SU-DHL-6 (cell line): ENCODE measurements around the gene CDKAL1.

Experiments
- H2AFZ ChIP-seq: fragments of 200-600 bp; sonication (generic); 2 replicates; pipeline ENCODE4 v1.6.1; 2014; ENCODE audit warnings: low read depth, mild to moderate bottlenecking, moderate library complexity, mixed read lengths, antibody characterized with exemption, low read length; ENCODE audit not compliant: severe bottlenecking
- H3F3A ChIP-seq: fragments of 200-600 bp; shearing (Covaris generic); 2 replicates; pipeline ENCODE4 v1.6.0; 2016; ENCODE audit warnings: antibody characterized with exemption, mild to moderate bottlenecking; ENCODE audit not compliant: insufficient read depth
- H3K27ac ChIP-seq: fragments of 200-600 bp; sonication (generic); 2 replicates; pipeline ENCODE4 v1.5.1; 2016; ENCODE audit warnings: low read depth, mild to moderate bottlenecking, low read length, moderate library complexity, mixed read lengths
- H3K27me3 ChIP-seq: fragments of 200-600 bp; sonication (generic), shearing (Covaris generic); 2 replicates; pipeline ENCODE4 v1.6.0; 2014; ENCODE audit warnings: mild to moderate bottlenecking, low read length
- H3K36me3 ChIP-seq: fragments of 200-600 bp; sonication (generic); 2 replicates; pipeline ENCODE4 v1.6.1; 2014; ENCODE audit warnings: mild to moderate bottlenecking, low read length, mixed read lengths
- H3K4me2 ChIP-seq: fragments of 300-600, 200-600 bp; shearing (Covaris generic), sonication (generic); 2 replicates; pipeline ENCODE4 v1.6.0; 2014; ENCODE audit warnings: low read length, low read depth, mild to moderate bottlenecking; ENCODE audit not compliant: poor library complexity, severe bottlenecking
- H3K4me3 ChIP-seq: fragments of 200-600 bp; sonication (generic); 2 replicates; pipeline ENCODE4 v1.5.1; 2014; ENCODE audit warnings: antibody characterized with exemption, low read length, mild to moderate bottlenecking, mixed read lengths; ENCODE audit not compliant: insufficient read depth, poor library complexity, severe bottlenecking
- H3K79me2 ChIP-seq: fragments of 200-600 bp; sonication (generic); 2 replicates; pipeline ENCODE4 v1.6.1; 2014; ENCODE audit warnings: mild to moderate bottlenecking, low read length, moderate library complexity; ENCODE audit not compliant: insufficient read depth
- H3K9ac ChIP-seq: fragments of 200-600 bp; sonication (generic); 2 replicates; pipeline ENCODE4 v1.7.0; 2014; ENCODE audit warnings: mild to moderate bottlenecking, low read length
- H3K9me2 ChIP-seq: fragments of 200-600 bp; sonication (generic); replicated peaks from 2 replicates; pipeline ENCODE4 v1.6.1; 2014; ENCODE audit warnings: low read length; ENCODE audit not compliant: insufficient read depth
- H3K9me3 ChIP-seq: fragments of 200-600 bp; sonication (generic); 2 replicates; pipeline ENCODE4 v1.6.1; 2014; ENCODE audit warnings: low read length, mixed read lengths; ENCODE audit not compliant: insufficient read depth
- H4K20me1 ChIP-seq: fragments of 200-600 bp; sonication (generic); 2 replicates; pipeline ENCODE4 v1.6.1; 2014; ENCODE audit warnings: low read depth, mild to moderate bottlenecking, antibody characterized with exemption, low read length, moderate library complexity, mixed read lengths
- CTCF ChIP-seq: fragments of 200-600 bp; sonication (generic); IDR thresholded peaks from one replicate; pipeline ENCODE4 v1.5.1; 2017; ENCODE audit warnings: antibody characterized with exemption, mild to moderate bottlenecking, low read length, moderate library complexity; ENCODE audit not compliant: insufficient read depth, poor library complexity, severe bottlenecking
- EZH2phosphoT487 ChIP-seq: fragments of 200-600 bp; sonication (generic), shearing (Covaris generic); conservative IDR thresholded peaks from 2 replicates; pipeline ENCODE4 v1.6.1; 2018; ENCODE audit warnings: mild to moderate bottlenecking, antibody characterized with exemption, low read length, moderate library complexity, mixed read lengths

Gene CDKAL1

GRCh38 chr6:21262504-21262903, 728.2 kb downstream of the CDKAL1 start:
- Histone ChIP-seq H4K20me1 (no peaks in the 10 kb centered on the region), H3F3A (no peaks in the 10 kb centered on the region)
- no peak for TF ChIP-seq EZH2phosphoT487
- no peak for TF ChIP-seq CTCF

GRCh38 chr6:21263531-21264287, 729.5 kb downstream of the CDKAL1 start:
- Histone ChIP-seq H2AFZ (no peak overlapping the region), H3K9me3 (no peaks in the 10 kb centered on the region), H3K9ac (no peak overlapping the region), H3K36me3 (no peaks in the 10 kb centered on the region), H3F3A (no peaks in the 10 kb centered on the region), H3K27me3 (no peaks in the 10 kb centered on the region), H3K4me3 (no peak overlapping the region), H3K4me2 (no peak overlapping the region), H3K79me2 (no peaks in the 10 kb centered on the region), H3K27ac (no peak overlapping the region), H3K9me2 (no peaks in the 10 kb centered on the region), H4K20me1 (no peaks in the 10 kb centered on the region)
- TF ChIP-seq EZH2phosphoT487, result no peak
- TF ChIP-seq CTCF, result no peak

More at GRCh38 chr6:21262504-21262903, 728.2 kb downstream of the CDKAL1 start:
- Histone ChIP-seq H3K36me3 (no peaks in the 10 kb centered on the region), H3K9me3 (no peaks in the 10 kb centered on the region), H3K9me2 (no peaks in the 10 kb centered on the region), H2AFZ (no peak overlapping the region), H3K4me3 (no peak overlapping the region), H3K4me2 (no peak overlapping the region), H3K79me2 (no peaks in the 10 kb centered on the region), H3K27ac (no peak overlapping the region), H3K9ac (no peak overlapping the region), H3K27me3 (no peaks in the 10 kb centered on the region)

- H3F3A ChIP-seq, result no peaks in the 10 kb centered on the region
- no peak overlapping the region for H2AFZ ChIP-seq
- no peak overlapping the region for H3K27ac ChIP-seq
- H3K27me3 ChIP-seq, result no peaks in the 10 kb centered on the region
- TF ChIP-seq EZH2phosphoT487 (no peak), CTCF (no peak)
- H3K9me2 ChIP-seq, result no peaks in the 10 kb centered on the region
- H3K9me3 ChIP-seq, result no peaks in the 10 kb centered on the region
- H3K4me2 ChIP-seq, result no peak overlapping the region
- no peaks in the 10 kb centered on the region for H4K20me1 ChIP-seq
- H3K36me3 ChIP-seq, result no peaks in the 10 kb centered on the region
- no peaks in the 10 kb centered on the region for H3K79me2 ChIP-seq
- H3K4me3 ChIP-seq, result no peak overlapping the region
- H3K9ac ChIP-seq, result no peak overlapping the region
Observed at GRCh38 chr6:21264288-21265033, 730.2 kb downstream of the CDKAL1 start.
